Liver (tissue), 9 donors: ENCODE data around the gene MTA2. TPM values are rescaled to one million over a fixed set of nuclear protein-coding genes. Genes with fewer than 3 reads are reported as not detected.
A peak's percentile ranks its signal among the peaks of the same experiment; 100 is the strongest.

ENCODE experiments used
- DNase-seq: peaks from one replicate; pipeline ENCODE4 v3.0.0-alpha.2; 2017; ENCODE audit warnings: low spot score
- H3K27ac ChIP-seq, 2 donors: one replicate each; pipeline ENCODE4 v1.7.0; 2013; ENCODE audit warnings: inconsistent platforms in 2 of 2, low read length in 2 of 2, control low read depth in 1 of 2, low read depth in 1 of 2, mild to moderate bottlenecking in 1 of 2
- H3K27me3 ChIP-seq, 4 donors: one replicate each; pipeline versions ENCODE4 v1.6.1 to v1.7.0; 2013; ENCODE audit warnings: low read length in 3 of 4, inconsistent platforms in 1 of 4, mild to moderate bottlenecking in 1 of 4, moderate library complexity in 1 of 4; ENCODE audit not compliant: control insufficient read depth in 4 of 4, insufficient read depth in 4 of 4
- H3K36me3 ChIP-seq, 4 donors: one replicate each; pipeline versions ENCODE4 v1.6.1 to v1.7.0; 2013; ENCODE audit warnings: low read length in 3 of 4, mild to moderate bottlenecking in 3 of 4, low read depth in 1 of 4, moderate library complexity in 1 of 4; ENCODE audit not compliant: control insufficient read depth in 4 of 4, insufficient read depth in 3 of 4
- H3K4me1 ChIP-seq, 4 donors: one replicate each; pipeline versions ENCODE4 v1.6.1 to v1.7.0; 2013; ENCODE audit warnings: low read length in 3 of 4, mild to moderate bottlenecking in 3 of 4, moderate library complexity in 1 of 4; ENCODE audit not compliant: control insufficient read depth in 4 of 4, insufficient read depth in 4 of 4
- H3K4me3 ChIP-seq, 3 donors: one replicate each; pipeline versions ENCODE4 v1.6.1 to v1.7.0; 2013; ENCODE audit warnings: low read length in 3 of 3, control low read depth in 1 of 3, low read depth in 1 of 3, mild to moderate bottlenecking in 1 of 3
- H3K9ac ChIP-seq, 2 donors: one replicate each; pipeline ENCODE4 v1.7.0; 2013; ENCODE audit warnings: low read length in 2 of 2, mild to moderate bottlenecking in 2 of 2, moderate library complexity in 2 of 2, control low read depth in 1 of 2, low read depth in 1 of 2
- H3K9me3 ChIP-seq, 4 donors: one replicate each; pipeline versions ENCODE4 v1.6.1 to v1.7.0; 2013; ENCODE audit warnings: low read length in 3 of 4; ENCODE audit not compliant: control insufficient read depth in 4 of 4
- ATF3 ChIP-seq: IDR thresholded peaks from 2 replicates; pipeline ENCODE4 v1.6.1; 2016; ENCODE audit warnings: antibody characterized with exemption
- CTCF ChIP-seq: fragments of 150-350 bp; IDR thresholded peaks from 2 replicates; pipeline ENCODE4 v1.5.1; 2017; ENCODE audit warnings: improper control_type of control experiment, low read depth, low read length; ENCODE audit not compliant: missing input control
- EGR1 ChIP-seq, 2 donors: IDR thresholded peaks; 2 replicates each; pipeline ENCODE4 v1.6.1; 2016 to 2018; ENCODE audit warnings: antibody characterized with exemption in 2 of 2, low read depth in 2 of 2
- FOXA1 ChIP-seq: IDR thresholded peaks from 2 replicates; pipeline ENCODE4 v1.6.1; 2016; ENCODE audit warnings: antibody characterized with exemption
- FOXA2 ChIP-seq: IDR thresholded peaks from 2 replicates; pipeline ENCODE4 v1.6.1; 2016; ENCODE audit warnings: antibody characterized with exemption
- GABPA ChIP-seq, 2 donors: IDR thresholded peaks in 1 of 2; conservative IDR thresholded peaks in 1 of 2; 2 replicates each; pipeline ENCODE4 v1.6.1; 2016; ENCODE audit warnings: antibody characterized with exemption in 2 of 2, mild to moderate bottlenecking in 1 of 2, moderate library complexity in 1 of 2
- HNF4A ChIP-seq, 2 donors: conservative IDR thresholded peaks; 2 replicates each; pipeline ENCODE4 v1.6.1; 2016; ENCODE audit warnings: antibody characterized with exemption in 2 of 2, mild to moderate bottlenecking in 2 of 2
- HNF4G ChIP-seq: IDR thresholded peaks from 2 replicates; pipeline ENCODE4 v1.6.1; 2016; ENCODE audit warnings: antibody characterized with exemption
- JUND ChIP-seq, 2 donors: IDR thresholded peaks; 2 replicates each; pipeline ENCODE4 v1.6.1; 2016; ENCODE audit warnings: antibody characterized with exemption in 2 of 2
- MAX ChIP-seq: IDR thresholded peaks from 2 replicates; pipeline ENCODE4 v1.6.1; 2016; ENCODE audit warnings: antibody characterized with exemption
- NR2F2 ChIP-seq: IDR thresholded peaks from 2 replicates; pipeline ENCODE4 v1.6.1; 2016; ENCODE audit warnings: antibody characterized with exemption
- RAD21 ChIP-seq, 2 donors: IDR thresholded peaks; 2 replicates each; pipeline ENCODE4 v1.6.1; 2016; ENCODE audit warnings: antibody characterized with exemption in 2 of 2, mild to moderate bottlenecking in 2 of 2
- REST ChIP-seq: IDR thresholded peaks from 2 replicates; pipeline ENCODE4 v1.6.1; 2016; ENCODE audit warnings: antibody characterized with exemption, mild to moderate bottlenecking
- RXRA ChIP-seq, 2 donors: IDR thresholded peaks; 2 replicates each; pipeline ENCODE4 v1.6.1; 2017 to 2018; ENCODE audit warnings: antibody characterized with exemption in 2 of 2, mild to moderate bottlenecking in 1 of 2
- SP1 ChIP-seq: IDR thresholded peaks from 2 replicates; pipeline ENCODE4 v1.6.1; 2018; ENCODE audit warnings: antibody characterized with exemption, mild to moderate bottlenecking
- TAF1 ChIP-seq: conservative IDR thresholded peaks from 2 replicates; pipeline ENCODE4 v1.6.1; 2016; ENCODE audit warnings: antibody characterized with exemption, mild to moderate bottlenecking
- YY1 ChIP-seq: IDR thresholded peaks from 2 replicates; pipeline ENCODE4 v1.6.1; 2016; ENCODE audit warnings: antibody characterized with exemption, mild to moderate bottlenecking
- ZBTB33 ChIP-seq: IDR thresholded peaks from 2 replicates; pipeline ENCODE4 v1.6.1; 2016; ENCODE audit warnings: antibody characterized with exemption
- whole genome bisulfite sequencing: extraction: QIAGEN DNeasy Blood & Tissue Kit; methylation state at CpG from one replicate; pipeline ENCODE4 v1.1.7; 2013; 5-methylcytosine and 5-hydroxymethylcytosine counted together
- polyA plus RNA-seq, 2 donors: library from polyadenylated mRNA; stranded (reverse) in 1 of 2; unstranded in 1 of 2; fragments of 200-250 nt in 1 of 2; fragments of >200 nt in 1 of 2; fragmentation: Nextera tagmentation in 1 of 2; extraction: Ambion mirVana in 1 of 2; gene quantifications; one replicate each; pipeline versions ENCODE4 v1.2.1 to v1.2.3, GENCODE V29; 2013 to 2015
- total RNA-seq, 2 donors: library from RNA; depleted of rRNA; stranded (reverse); fragments of >200 nt; gene quantifications; one replicate each; pipeline ENCODE4 v1.2.3, GENCODE V29; 2014
- donor health status: healthy.
- donor health status: healthy.
- donor health status: healthy.
- donor health status: healthy.
- donor health status: healthy.

Gene MTA2
- total and polyA plus RNA-seq, 4 donors, result 4.4 to 55.3 (median 32.3) TPM

GRCh38 chr11:62592146-62592815 is 9.4 kb downstream of the MTA2 start:
- Histone ChIP-seq H3K4me1 (peaks cover 6 to 43% (median 30%) of the 10 kb centered on the region in 4 donors), H3K9me3 (no peaks in the 10 kb centered on the region), H3K27ac (peak overlapping the region; percentile 92 to 98), H3K27me3 (no peaks in the 10 kb centered on the region), H3K4me3 (peak overlapping the region; percentile 48 to 68 (median 51)), H3K36me3 (peaks cover 18 to 31% (median 30%) of the 10 kb centered on the region in 4 donors), H3K9ac (peak overlapping the region; percentile 34 to 72)
- 16% methylated on average over 17 of the region's 17 CpGs for WGBS
- DNase-seq, result peak; percentile 57
- peak in 1 of 2 donors; percentile 33 for TF ChIP-seq RXRA (IDR thresholded peaks at IDR 0.05)
- no peak for TF ChIP-seq HNF4G

GRCh38 chr11:62591448-62592145 is 10.1 kb downstream of the MTA2 start, which contains the start of gene TUT1:
Gene TUT1 (minus strand): TSS chr11:62591523. CDS start chr11:62591485, 38 bp downstream.
- peak; percentile 62 to 63 for TF ChIP-seq RAD21 (IDR thresholded peaks at IDR 0.05)
- peak; percentile 54 to 69 for TF ChIP-seq JUND (IDR thresholded peaks at IDR 0.05)
- peak; percentile 98 for TF ChIP-seq MAX
- TF ChIP-seq HNF4A (conservative IDR thresholded peaks at IDR 0.05), result peak; percentile 44 to 48
- TF ChIP-seq FOXA2, result peak; percentile 72
- TF ChIP-seq HNF4G, result no peak
- no peak for TF ChIP-seq ATF3
- TF ChIP-seq REST, result peak; percentile 98
- peak; percentile 90 for TF ChIP-seq ZBTB33
- TF ChIP-seq TAF1, result peak; percentile 78
- peak; percentile 58 for TF ChIP-seq FOXA1
- no peak for TF ChIP-seq CTCF
- peak; percentile 95 for TF ChIP-seq SP1
- TF ChIP-seq EGR1 (IDR thresholded peaks at IDR 0.05; ENCODE audit: low read depth in 2 of 2), result peak; percentile 73 to 77
- peak; percentile 99 for TF ChIP-seq GABPA (IDR thresholded peaks at IDR 0.05 in 1 of 2, conservative IDR thresholded peaks at IDR 0.05 in 1 of 2)
- peak; percentile 69 for TF ChIP-seq NR2F2
- TF ChIP-seq RXRA (IDR thresholded peaks at IDR 0.05), result peak; percentile 70 to 75
- peak; percentile 96 for TF ChIP-seq YY1
- Histone ChIP-seq H3K27me3 (no peaks in the 10 kb centered on the region), H3K9me3 (no peaks in the 10 kb centered on the region), H3K27ac (peak within 1 kb of the TSS; percentile 97 to 98), H3K36me3 (peaks cover 16 to 29% (median 28%) of the 10 kb centered on the region in 4 donors), H3K9ac (peak within 1 kb of the TSS; percentile 95 to 99), H3K4me3 (peak within 1 kb of the TSS; percentile 82 to 97 (median 90)), H3K4me1 (peaks cover 7 to 45% (median 32%) of the 10 kb centered on the region in 4 donors)
- under 1% methylated on average over 58 of the region's 58 CpGs for WGBS
- peak; percentile 97 for DNase-seq
